Measurements from ENCODE around the gene JADE3. TPM values are rescaled to one million over a fixed set of nuclear protein-coding genes. Genes with fewer than 3 reads are reported as not detected.
A peak's percentile ranks its signal among the peaks of the same experiment; 100 is the strongest.

Gene JADE3
- total RNA-seq, 1 donor from 2014 or later = 12.4 TPM

DNA sequence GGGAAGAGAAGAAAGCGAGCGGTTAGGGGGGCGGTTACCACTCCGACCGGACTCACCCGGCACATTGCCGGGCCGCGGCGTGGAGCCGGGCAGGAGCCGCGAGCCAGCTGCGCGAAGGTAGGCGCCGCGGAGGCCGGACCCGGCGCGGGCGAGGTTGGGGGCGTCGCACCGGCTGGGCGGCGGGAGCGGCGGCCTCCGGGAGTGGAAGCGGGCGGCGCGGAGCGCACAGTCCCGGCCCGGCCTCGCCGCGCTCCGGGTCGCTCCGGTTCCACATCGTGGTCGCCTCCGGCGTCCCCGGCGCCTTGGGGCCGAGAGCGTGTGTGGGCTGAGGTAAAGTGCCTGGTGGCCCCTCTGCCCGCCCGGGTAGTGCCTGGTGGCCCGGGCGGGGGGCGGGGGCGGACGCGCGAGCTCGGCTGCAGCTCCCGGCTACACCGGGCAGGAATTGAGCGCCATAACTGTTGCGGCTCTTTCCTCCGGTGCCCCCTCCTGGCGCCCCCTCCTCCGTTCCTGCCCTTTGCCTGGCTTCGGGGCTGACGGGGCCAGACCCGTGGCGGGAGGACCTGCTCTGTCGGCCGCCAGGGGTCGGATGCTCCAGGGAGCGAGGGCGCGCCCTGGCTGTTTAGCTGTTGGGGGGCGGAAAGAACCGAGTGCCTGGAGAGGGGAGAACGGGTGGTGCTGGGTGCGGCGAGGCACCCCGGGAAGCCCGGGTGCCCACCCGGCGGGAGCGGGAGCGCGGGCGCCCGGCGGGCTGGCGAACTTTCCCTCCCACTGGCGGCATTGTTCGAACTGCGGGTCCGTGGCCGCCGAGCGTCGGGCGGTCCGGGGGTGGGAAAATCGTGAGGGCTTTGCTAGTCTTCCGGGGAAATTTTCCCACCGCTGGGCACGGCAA, 626 bp downstream of the JADE3 start:
- peak overlapping the region; percentile 97 for H3K4me3 Mint-ChIP-seq (ENCODE audit: unreplicated experiment)
- peak overlapping the region; percentile 84 for H3K27ac Mint-ChIP-seq (ENCODE audit: unreplicated experiment)
- Histone ChIP-seq H3K4me2 (ENCODE audit: low read length) (peak overlapping the region; percentile 96), H3K27ac (ENCODE audit: low read depth, low read length) (no peak overlapping the region), H4K20me1 (ENCODE audit: insufficient read depth, low read length) (peaks cover 12% of the 10 kb centered on the region), H3K4me3 (ENCODE audit: insufficient read depth, low read depth, low read length) (peak overlapping the region; percentile 67), H3K36me3 (ENCODE audit: insufficient read depth, low read length) (no peaks in the 10 kb centered on the region), H3K79me2 (ENCODE audit: insufficient read depth, low read length) (peaks cover 32% of the 10 kb centered on the region), H3K27me3 (ENCODE audit: insufficient read depth, low read length) (no peaks in the 10 kb centered on the region), H3K9me3 (ENCODE audit: insufficient read depth, low read depth, low read length) (no peaks in the 10 kb centered on the region), H3K9ac (ENCODE audit: low read length) (peak overlapping the region; percentile 76), H3K4me1 (ENCODE audit: insufficient read depth, low read length) (peaks cover 6% of the 10 kb centered on the region), H2AFZ (ENCODE audit: low read depth, low read length) (peak overlapping the region; percentile 73)
- no peak for DNase-seq (ENCODE audit: low read depth)
- H3K9me3 Mint-ChIP-seq (ENCODE audit: unreplicated experiment) = no peaks in the 10 kb centered on the region
- no peak for TF ChIP-seq EZH2 (IDR thresholded peaks at IDR 0.05; ENCODE audit: insufficient read depth, low read length)
- TF ChIP-seq, protein P1, sequence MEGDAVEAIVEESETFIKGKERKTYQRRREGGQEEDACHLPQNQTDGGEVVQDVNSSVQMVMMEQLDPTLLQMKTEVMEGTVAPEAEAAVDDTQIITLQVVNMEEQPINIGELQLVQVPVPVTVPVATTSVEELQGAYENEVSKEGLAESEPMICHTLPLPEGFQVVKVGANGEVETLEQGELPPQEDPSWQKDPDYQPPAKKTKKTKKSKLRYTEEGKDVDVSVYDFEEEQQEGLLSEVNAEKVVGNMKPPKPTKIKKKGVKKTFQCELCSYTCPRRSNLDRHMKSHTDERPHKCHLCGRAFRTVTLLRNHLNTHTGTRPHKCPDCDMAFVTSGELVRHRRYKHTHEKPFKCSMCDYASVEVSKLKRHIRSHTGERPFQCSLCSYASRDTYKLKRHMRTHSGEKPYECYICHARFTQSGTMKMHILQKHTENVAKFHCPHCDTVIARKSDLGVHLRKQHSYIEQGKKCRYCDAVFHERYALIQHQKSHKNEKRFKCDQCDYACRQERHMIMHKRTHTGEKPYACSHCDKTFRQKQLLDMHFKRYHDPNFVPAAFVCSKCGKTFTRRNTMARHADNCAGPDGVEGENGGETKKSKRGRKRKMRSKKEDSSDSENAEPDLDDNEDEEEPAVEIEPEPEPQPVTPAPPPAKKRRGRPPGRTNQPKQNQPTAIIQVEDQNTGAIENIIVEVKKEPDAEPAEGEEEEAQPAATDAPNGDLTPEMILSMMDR (IDR thresholded peaks at IDR 0.05; ENCODE audit: insufficient read depth, low read depth, low read length) = no peak
- H3K36me3 Mint-ChIP-seq (ENCODE audit: low read depth, unreplicated experiment) = no peaks in the 10 kb centered on the region
- H3K27me3 Mint-ChIP-seq (ENCODE audit: low read depth, unreplicated experiment) = no peaks in the 10 kb centered on the region
- FAIRE-seq = no peak
- peaks cover 7% of the 10 kb centered on the region for H3K4me1 Mint-ChIP-seq (ENCODE audit: low read depth, unreplicated experiment)

- H3K4me3 Mint-ChIP-seq (ENCODE audit: unreplicated experiment) = peak overlapping the region; percentile 97
- H3K36me3 Mint-ChIP-seq (ENCODE audit: low read depth, unreplicated experiment) = no peaks in the 10 kb centered on the region
- Histone ChIP-seq H3K27me3 (ENCODE audit: insufficient read depth, low read length) (no peaks in the 10 kb centered on the region), H3K36me3 (ENCODE audit: insufficient read depth, low read length) (no peaks in the 10 kb centered on the region), H3K9ac (ENCODE audit: low read length) (peak overlapping the region; percentile 76), H3K4me3 (ENCODE audit: insufficient read depth, low read depth, low read length) (peak overlapping the region; percentile 67), H3K79me2 (ENCODE audit: insufficient read depth, low read length) (peaks cover 35% of the 10 kb centered on the region), H3K9me3 (ENCODE audit: insufficient read depth, low read depth, low read length) (no peaks in the 10 kb centered on the region), H3K27ac (ENCODE audit: low read depth, low read length) (no peak overlapping the region), H3K4me1 (ENCODE audit: insufficient read depth, low read length) (peaks cover 6% of the 10 kb centered on the region), H2AFZ (ENCODE audit: low read depth, low read length) (peak overlapping the region; percentile 47), H4K20me1 (ENCODE audit: insufficient read depth, low read length) (peaks cover 12% of the 10 kb centered on the region), H3K4me2 (ENCODE audit: low read length) (peak overlapping the region; percentile 96)
- peaks cover 7% of the 10 kb centered on the region for H3K4me1 Mint-ChIP-seq (ENCODE audit: low read depth, unreplicated experiment)
- H3K27me3 Mint-ChIP-seq (ENCODE audit: low read depth, unreplicated experiment) = no peaks in the 10 kb centered on the region
- DNase-seq (ENCODE audit: low read depth) = no peak
- FAIRE-seq = no peak
- no peak for TF ChIP-seq EZH2 (IDR thresholded peaks at IDR 0.05; ENCODE audit: insufficient read depth, low read length)
- TF ChIP-seq, protein P1 (IDR thresholded peaks at IDR 0.05; ENCODE audit: insufficient read depth, low read depth, low read length) = no peak
- H3K27ac Mint-ChIP-seq (ENCODE audit: unreplicated experiment) = peak overlapping the region; percentile 84
- no peaks in the 10 kb centered on the region for H3K9me3 Mint-ChIP-seq (ENCODE audit: unreplicated experiment)
Observed at GRCh38 chrX:46913667-46914066, 1.4 kb downstream of the JADE3 start.

DNA sequence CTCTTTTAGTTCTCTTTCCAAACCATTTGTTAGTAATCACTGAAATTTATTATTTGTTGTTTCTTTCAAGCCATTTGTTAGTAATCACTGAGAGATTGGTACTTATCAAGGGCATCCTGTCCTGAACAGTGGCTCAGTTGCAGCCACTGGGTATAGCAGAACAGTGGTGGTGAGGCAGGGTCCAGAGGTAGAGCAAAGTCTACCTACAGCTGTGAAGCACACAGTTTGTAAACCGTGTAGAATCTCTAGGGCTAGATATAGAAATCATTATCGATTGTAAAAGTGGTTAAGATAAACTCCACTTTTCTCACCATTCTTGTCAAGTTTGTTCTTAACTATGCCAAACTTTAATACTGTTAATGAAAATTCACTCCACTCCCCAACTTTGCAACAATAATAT, 4.1 kb downstream of the JADE3 start:
- H3K4me3 ChIP-seq (ENCODE audit: insufficient read depth, low read depth, low read length) = no peak overlapping the region
- no peaks in the 10 kb centered on the region for H3K36me3 ChIP-seq (ENCODE audit: insufficient read depth, low read length)
- Mint-ChIP-seq H3K27ac (ENCODE audit: unreplicated experiment) (no peak overlapping the region), H3K4me3 (ENCODE audit: unreplicated experiment) (no peak overlapping the region), H3K27me3 (ENCODE audit: low read depth, unreplicated experiment) (no peaks in the 10 kb centered on the region), H3K4me1 (ENCODE audit: low read depth, unreplicated experiment) (peaks cover 7% of the 10 kb centered on the region), H3K36me3 (ENCODE audit: low read depth, unreplicated experiment) (no peaks in the 10 kb centered on the region), H3K9me3 (ENCODE audit: unreplicated experiment) (no peaks in the 10 kb centered on the region)
- FAIRE-seq (peak; percentile 37), DNase-seq (ENCODE audit: low read depth) (no peak)
- H4K20me1 ChIP-seq (ENCODE audit: insufficient read depth, low read length) = peaks cover 12% of the 10 kb centered on the region
- no peak overlapping the region for H3K9ac ChIP-seq (ENCODE audit: low read length)
- no peak for TF ChIP-seq EZH2 (IDR thresholded peaks at IDR 0.05; ENCODE audit: insufficient read depth, low read length)
- TF ChIP-seq, protein P1 (IDR thresholded peaks at IDR 0.05; ENCODE audit: insufficient read depth, low read depth, low read length) = no peak
- H3K27ac ChIP-seq (ENCODE audit: low read depth, low read length) = no peak overlapping the region
- no peaks in the 10 kb centered on the region for H3K9me3 ChIP-seq (ENCODE audit: insufficient read depth, low read depth, low read length)
- no peak overlapping the region for H3K4me2 ChIP-seq (ENCODE audit: low read length)
- H3K79me2 ChIP-seq (ENCODE audit: insufficient read depth, low read length) = peaks cover 47% of the 10 kb centered on the region
- H3K4me1 ChIP-seq (ENCODE audit: insufficient read depth, low read length) = peaks cover 6% of the 10 kb centered on the region
- no peaks in the 10 kb centered on the region for H3K27me3 ChIP-seq (ENCODE audit: insufficient read depth, low read length)
- no peak overlapping the region for H2AFZ ChIP-seq (ENCODE audit: low read depth, low read length)

All from astrocyte (in vitro differentiated cells and primary cell).